ENCODE results near the gene VPS35L. TPM values are rescaled to one million over a fixed set of nuclear protein-coding genes. Genes with fewer than 3 reads are reported as not detected.

The VPS35L gene
- total RNA-seq, 4 donors from 2014 or later = 29.2 to 55.8 (median 44.9) TPM

GRCh38 chr16:19560078-19560477 lies 4.6 kb downstream of the VPS35L start:
- TF ChIP-seq CTCF (IDR thresholded peaks at IDR 0.05; ENCODE audit: low read depth) = no peak

GRCh38 chr16:19563377-19563776 lies 7.9 kb downstream of the VPS35L start:
- TF ChIP-seq CTCF (IDR thresholded peaks at IDR 0.05; ENCODE audit: low read depth) = no peak

DNA sequence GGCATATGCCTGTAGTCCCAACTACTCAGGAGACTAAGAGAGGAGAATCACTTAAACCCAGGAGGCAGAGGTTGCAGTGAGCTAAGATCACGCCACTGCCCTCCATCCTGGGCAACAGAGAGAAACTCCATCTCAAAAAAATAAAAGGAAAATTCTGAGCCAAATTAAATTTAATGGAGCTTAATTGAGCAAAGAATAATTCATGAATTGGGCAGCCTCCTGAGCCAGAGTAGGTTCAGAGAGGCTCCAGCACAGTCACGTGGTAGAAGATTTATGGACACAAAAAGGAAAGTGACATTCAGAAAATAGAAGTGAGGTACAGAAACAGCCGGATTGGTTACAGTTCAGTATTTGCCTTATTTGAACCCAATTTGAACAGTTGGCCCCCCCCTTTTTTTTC lies 10.9 kb downstream of the VPS35L start:
- no peak for TF ChIP-seq CTCF (IDR thresholded peaks at IDR 0.05; ENCODE audit: low read depth)

- TF ChIP-seq CTCF (IDR thresholded peaks at IDR 0.05; ENCODE audit: low read depth) = no peak
Observed at GRCh38 chr16:19567560-19567959, 12.1 kb downstream of the VPS35L start.

DNA sequence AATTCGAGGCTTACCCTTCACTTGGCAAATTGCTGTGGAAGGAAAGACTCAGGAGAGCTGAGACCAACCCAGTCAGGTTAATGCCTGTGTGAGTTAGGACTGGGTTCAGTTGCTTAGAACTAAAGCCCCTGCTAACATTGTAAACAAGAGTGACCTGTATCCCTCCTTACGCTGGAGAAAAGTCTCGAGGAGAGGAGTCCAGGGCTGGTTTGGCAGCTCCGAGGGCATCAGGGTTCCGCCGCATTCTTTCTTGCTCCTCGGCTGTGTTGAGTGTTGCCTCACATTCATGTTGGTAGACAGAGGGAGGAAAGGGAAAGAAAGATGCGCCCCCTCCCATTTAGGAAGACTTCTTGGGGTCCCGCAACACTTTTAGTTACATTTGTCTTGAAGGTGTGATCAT lies 18.5 kb downstream of the VPS35L start:
- TF ChIP-seq CTCF (IDR thresholded peaks at IDR 0.05; ENCODE audit: low read depth) = no peak

- TF ChIP-seq CTCF (IDR thresholded peaks at IDR 0.05; ENCODE audit: low read depth) = no peak
Observed at GRCh38 chr16:19574615-19575014, 19.1 kb downstream of the VPS35L start.

DNA sequence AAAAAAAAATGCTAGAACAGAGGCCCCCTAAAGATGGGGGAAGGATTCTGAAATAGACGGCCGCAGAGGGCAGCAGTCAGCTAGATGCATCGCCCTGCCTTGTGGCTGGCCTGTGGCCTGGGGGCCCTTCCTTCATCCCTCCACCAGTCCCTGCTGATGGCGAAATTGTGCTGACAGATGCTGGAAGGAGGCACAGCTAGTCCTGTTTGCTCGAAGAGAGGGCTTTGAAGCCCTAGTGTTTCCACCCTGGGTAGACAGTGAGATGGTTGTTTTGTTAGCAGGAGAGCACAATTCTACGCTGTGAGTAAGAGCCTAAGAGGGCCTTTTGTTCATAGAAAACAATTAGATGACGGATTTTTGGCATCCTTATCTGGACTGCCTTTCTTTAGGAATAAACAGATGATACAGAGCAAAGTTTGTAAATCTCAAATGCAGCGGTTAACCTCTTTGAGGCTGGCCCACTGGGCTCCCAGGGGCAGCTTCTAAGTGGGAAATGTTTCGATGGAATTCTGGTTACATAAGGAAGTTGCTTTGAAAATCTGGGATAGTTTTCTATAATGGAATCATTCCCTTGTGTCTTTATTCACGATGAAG lies 23.0 kb downstream of the VPS35L start:
- no peak for TF ChIP-seq CTCF (IDR thresholded peaks at IDR 0.05; ENCODE audit: low read depth)
